Panc1 (cell line): ENCODE measurements around the gene CLEC16A. TPM values are rescaled to one million over a fixed set of nuclear protein-coding genes. Genes with fewer than 3 reads are reported as not detected.

Experiments
- ATAC-seq: fragments of 200-7000 bp; cut with Tn5 transposase; 2 replicates; pipeline ENCODE4 v1.9.1; 2020; ENCODE audit warnings: mild to moderate bottlenecking, moderate library complexity
- BruUV-seq: library from RNA; stranded (reverse); fragments of 400-500 nt; replicated peaks from 2 replicates; lab custom pipeline; 2021; lab: Mats Ljungman, UMichigan
- CTCF ChIA-PET: fragments of 300-600 bp; sonication (Branson Sonifier 250); formaldehyde crosslinking; loops from one replicate; lab custom pipeline; 2022; ENCODE audit warnings: antibody characterized with exemption; lab: Charles Lee
- POLR2A ChIA-PET: fragments of 300-600 bp; sonication (Branson Sonifier 250); formaldehyde crosslinking; loops from one replicate; lab custom pipeline; 2022; ENCODE audit warnings: antibody characterized with exemption; lab: Charles Lee
- DNase-seq: peaks from one replicate; pipeline ENCODE4 v3.0.0-alpha.2; 2010; ENCODE audit warnings: low read depth, low spot score
- H3K27ac ChIP-seq: 2 replicates; pipeline ENCODE4 v1.5.1; 2011; ENCODE audit warnings: mild to moderate bottlenecking, low read length, inconsistent platforms
- H3K27me3 ChIP-seq: fragments of 200-500 bp; sonication (Bioruptor generic); 2 replicates; pipeline ENCODE4 v1.6.0; 2014; ENCODE audit warnings: low read length, inconsistent platforms; ENCODE audit not compliant: control insufficient read depth, insufficient read depth
- H3K36me3 ChIP-seq: fragments of 200-500 bp; sonication (Bioruptor generic); 2 replicates; pipeline ENCODE4 v1.5.1; 2014; ENCODE audit warnings: inconsistent platforms, mild to moderate bottlenecking, low read length, moderate library complexity; ENCODE audit not compliant: control insufficient read depth, insufficient read depth
- H3K4me1 ChIP-seq: 2 replicates; pipeline ENCODE4 v1.5.1; 2011; ENCODE audit warnings: inconsistent platforms, mild to moderate bottlenecking, low read length, moderate library complexity; ENCODE audit not compliant: control insufficient read depth, insufficient read depth
- H3K4me3 ChIP-seq, 2 experiments: 2 replicates each; pipeline ENCODE4 v1.5.1; 2011 to 2012; ENCODE audit warnings: low read depth in 2 of 2, low read length in 2 of 2, mild to moderate bottlenecking in 2 of 2, inconsistent platforms in 1 of 2, moderate library complexity in 1 of 2
- H3K9me3 ChIP-seq: fragments of 200-500 bp; sonication (Bioruptor generic); 2 replicates; pipeline ENCODE4 v1.5.1; 2014; ENCODE audit warnings: low read depth, mild to moderate bottlenecking, inconsistent platforms, low read length, moderate library complexity; ENCODE audit not compliant: control insufficient read depth, insufficient read depth
- CTCF ChIP-seq: fragments of 450-650 bp; IDR thresholded peaks from 2 replicates; pipeline ENCODE4 v1.5.1; 2017; ENCODE audit warnings: mild to moderate bottlenecking
- POLR2AphosphoS5 ChIP-seq: IDR thresholded peaks from 2 replicates; pipeline ENCODE4 v1.6.1; 2012; ENCODE audit warnings: mild to moderate bottlenecking, low read depth, low read length, moderate library complexity
- REST ChIP-seq, 2 experiments: IDR thresholded peaks; 2 replicates each; pipeline ENCODE4 v1.6.1; 2011 to 2012; ENCODE audit warnings: low read depth in 2 of 2, control low read depth in 1 of 2, low read length in 1 of 2, mild to moderate bottlenecking in 1 of 2, moderate library complexity in 1 of 2; ENCODE audit not compliant: insufficient read depth in 1 of 2
- SIN3A ChIP-seq: IDR thresholded peaks from 2 replicates; pipeline ENCODE4 v1.6.1; 2012; ENCODE audit warnings: low read depth, mild to moderate bottlenecking, low read length, moderate library complexity, borderline replicate concordance; ENCODE audit not compliant: insufficient read depth
- TCF7L2 ChIP-seq: IDR thresholded peaks from 2 replicates; pipeline ENCODE4 v1.6.1; 2011; ENCODE audit warnings: mild to moderate bottlenecking, low read depth, low read length, inconsistent platforms
- in situ Hi-C: cut with HindIII; loops from 2 replicates; pipeline ENCODE4 v1.10.0; 2016; ENCODE audit warnings: low sequenced_read_pairs, low pct_unique_long_range_greater_than_20kb
- intact Hi-C: fragments of 100-400 bp; cut with micrococcal nuclease; formaldehyde crosslinking; loops from one replicate; pipeline ENCODE4 v1.10.0; 2022; ENCODE audit not compliant: unreplicated experiment
- total RNA-seq: library from RNA; stranded (reverse); gene quantifications from one replicate; pipeline ENCODE4 v1.2.1, GENCODE V29; 2021; ENCODE audit not compliant: unreplicated experiment

Gene CLEC16A
- total RNA-seq, 1 experiment from 2014 or later, result 21.0 TPM

- no peak for TF ChIP-seq REST (IDR thresholded peaks at IDR 0.05; ENCODE audit: insufficient read depth in 1 of 2, low read depth in 2 of 2, low read length in 1 of 2)
- no peak for TF ChIP-seq CTCF
- TF ChIP-seq POLR2AphosphoS5, result no peak
- no peak for TF ChIP-seq TCF7L2
- no peak for TF ChIP-seq SIN3A
- ChIA-PET CTCF (no interaction called here), POLR2A (no interaction called here)
- no peak for DNase-seq
- intact Hi-C loops, result no loop called here
- Histone ChIP-seq H3K27ac (no peak overlapping the region), H3K4me1 (peaks cover 3% of the 10 kb centered on the region; the same call in 1 of the 2 replicates), H3K36me3 (no peaks in the 10 kb centered on the region), H3K27me3 (no peaks in the 10 kb centered on the region), H3K4me3 (no peak overlapping the region), H3K9me3 (no peaks in the 10 kb centered on the region)
- BruUV-seq, result no TSS peak
- in situ Hi-C loops, result no loop called here
- ATAC-seq, result no peak
Measured at GRCh38 chr16:10997485-10997884, 53.1 kb downstream of the CLEC16A start.

- ATAC-seq (no peak), DNase-seq (no peak)
- Histone ChIP-seq H3K4me3 (no peak overlapping the region), H3K4me1 (no peaks in the 10 kb centered on the region), H3K9me3 (no peaks in the 10 kb centered on the region), H3K27me3 (no peaks in the 10 kb centered on the region), H3K36me3 (no peaks in the 10 kb centered on the region), H3K27ac (no peak overlapping the region)
- TF ChIP-seq CTCF (no peak), POLR2AphosphoS5 (no peak), REST (IDR thresholded peaks at IDR 0.05; ENCODE audit: insufficient read depth in 1 of 2, low read depth in 2 of 2, low read length in 1 of 2) (no peak), SIN3A (no peak), TCF7L2 (no peak)
- no TSS peak for BruUV-seq
- POLR2A ChIA-PET, result no interaction called here
- in situ Hi-C loops, result no loop called here
- intact Hi-C loops, result no loop called here
- CTCF ChIA-PET, result no interaction called here
Measured at GRCh38 chr16:10999300-10999699, 54.9 kb downstream of the CLEC16A start.
